Neuronal stem cell (in vitro differentiated cells): Measurements from ENCODE around the gene ANK3.

ENCODE experiments used
- DNase-seq: peaks from one replicate; pipeline ENCODE4 v3.0.0-alpha.2; 2013; ENCODE audit warnings: low spot score
- H2AFZ ChIP-seq: one replicate; pipeline ENCODE4 v1.6.1; 2013; ENCODE audit warnings: mild to moderate bottlenecking, low read length, inconsistent platforms
- H2AK5ac ChIP-seq: 2 replicates; pipeline ENCODE4 v1.6.1; 2013; ENCODE audit warnings: low read depth, mild to moderate bottlenecking, inconsistent platforms, low read length, moderate library complexity, mixed read lengths
- H2BK120ac ChIP-seq: 2 replicates; pipeline ENCODE4 v1.6.1; 2013; ENCODE audit warnings: low read depth, mild to moderate bottlenecking, inconsistent platforms, low read length, moderate library complexity, mixed read lengths
- H2BK12ac ChIP-seq: one replicate; pipeline ENCODE4 v1.6.1; 2013; ENCODE audit warnings: low read length, inconsistent platforms
- H2BK15ac ChIP-seq: 2 replicates; pipeline ENCODE4 v1.6.1; 2013; ENCODE audit warnings: mild to moderate bottlenecking, low read length, inconsistent platforms, mixed read lengths
- H2BK5ac ChIP-seq: one replicate; pipeline ENCODE4 v1.6.1; 2013; ENCODE audit warnings: inconsistent platforms, mild to moderate bottlenecking, low read length, moderate library complexity
- H3K14ac ChIP-seq: one replicate; pipeline ENCODE4 v1.6.1; 2013; ENCODE audit warnings: low read length, inconsistent platforms
- H3K18ac ChIP-seq: 2 replicates; pipeline ENCODE4 v1.6.1; 2013; ENCODE audit warnings: low read length, inconsistent platforms
- H3K23ac ChIP-seq: 2 replicates; pipeline ENCODE4 v1.6.1; 2013; ENCODE audit warnings: low read depth, mild to moderate bottlenecking, mixed read lengths, low read length, inconsistent platforms; ENCODE audit not compliant: poor library complexity
- H3K27ac ChIP-seq: replicated peaks from 3 replicates; pipeline ENCODE4 v1.5.1; 2013; ENCODE audit warnings: low read length, inconsistent platforms
- H3K27me3 ChIP-seq, 3 experiments: 2 replicates each; pipeline ENCODE4 v1.6.1; 2013; ENCODE audit warnings: low read length in 3 of 3, mild to moderate bottlenecking in 2 of 3, inconsistent platforms in 1 of 3, low read depth in 1 of 3, mixed read lengths in 1 of 3, moderate library complexity in 1 of 3; ENCODE audit not compliant: control insufficient read depth in 3 of 3, insufficient read depth in 3 of 3
- H3K36me3 ChIP-seq, 2 donors: replicated peaks in 1 of 2; 2 replicates each; pipeline ENCODE4 v1.6.1; 2013; ENCODE audit warnings: low read length in 2 of 2; ENCODE audit not compliant: control insufficient read depth in 2 of 2, insufficient read depth in 2 of 2
- H3K4ac ChIP-seq: 2 replicates; pipeline ENCODE4 v1.6.1; 2013; ENCODE audit warnings: inconsistent platforms, mild to moderate bottlenecking, low read length, moderate library complexity
- H3K4me1 ChIP-seq, 2 donors: 1 replicate in 1 of 2; 2 replicates in 1 of 2; pipeline ENCODE4 v1.6.1; 2013; ENCODE audit warnings: low read length in 2 of 2, low read depth in 1 of 2; ENCODE audit not compliant: control insufficient read depth in 2 of 2, insufficient read depth in 1 of 2
- H3K4me2 ChIP-seq: one replicate; pipeline ENCODE4 v1.6.1; 2013; ENCODE audit warnings: mild to moderate bottlenecking, low read length, inconsistent platforms; ENCODE audit not compliant: insufficient read depth, poor library complexity, severe bottlenecking
- H3K4me3 ChIP-seq, 2 donors: 2 replicates each; pipeline ENCODE4 v1.5.1; 2013; ENCODE audit warnings: low read length in 2 of 2, mild to moderate bottlenecking in 2 of 2, inconsistent platforms in 1 of 2, moderate library complexity in 1 of 2
- H3K79me1 ChIP-seq: one replicate; pipeline ENCODE4 v1.6.1; 2013; ENCODE audit warnings: low read depth, mild to moderate bottlenecking, inconsistent platforms, low read length, moderate library complexity
- H3K9ac ChIP-seq: one replicate; pipeline ENCODE4 v1.6.1; 2013; ENCODE audit warnings: mild to moderate bottlenecking, low read depth, low read length, inconsistent platforms; ENCODE audit not compliant: poor library complexity
- H3K9me3 ChIP-seq, 2 donors: replicated peaks in 1 of 2; 2 replicates each; pipeline versions ENCODE3 to v1.6.1; 2013; ENCODE audit warnings: low read length in 2 of 2, mild to moderate bottlenecking in 2 of 2, inconsistent platforms in 1 of 2, low read depth in 1 of 2, mixed read lengths in 1 of 2, moderate library complexity in 1 of 2; ENCODE audit not compliant: control insufficient read depth in 2 of 2, insufficient read depth in 1 of 2
- H4K8ac ChIP-seq: one replicate; pipeline ENCODE4 v1.6.1; 2013; ENCODE audit warnings: low read depth, mild to moderate bottlenecking, inconsistent platforms, low read length, moderate library complexity
- H4K91ac ChIP-seq: one replicate; pipeline ENCODE4 v1.6.1; 2013; ENCODE audit warnings: low read length, low read depth, mild to moderate bottlenecking, inconsistent platforms; ENCODE audit not compliant: poor library complexity
- WGBS, 2 donors: extraction: QIAGEN DNeasy Blood & Tissue Kit; methylation state at CpG; one replicate each; pipeline ENCODE4 v1.1.7; 2013; ENCODE audit warnings: missing lambda C conversion rate in 2 of 2, mixed read lengths in 1 of 2; ENCODE audit not compliant: insufficient read length in 2 of 2, insufficient replicate concordance in 1 of 2; ENCODE audit errors: extremely low coverage in 2 of 2; 5-methylcytosine and 5-hydroxymethylcytosine counted together

Gene ANK3

DNA sequence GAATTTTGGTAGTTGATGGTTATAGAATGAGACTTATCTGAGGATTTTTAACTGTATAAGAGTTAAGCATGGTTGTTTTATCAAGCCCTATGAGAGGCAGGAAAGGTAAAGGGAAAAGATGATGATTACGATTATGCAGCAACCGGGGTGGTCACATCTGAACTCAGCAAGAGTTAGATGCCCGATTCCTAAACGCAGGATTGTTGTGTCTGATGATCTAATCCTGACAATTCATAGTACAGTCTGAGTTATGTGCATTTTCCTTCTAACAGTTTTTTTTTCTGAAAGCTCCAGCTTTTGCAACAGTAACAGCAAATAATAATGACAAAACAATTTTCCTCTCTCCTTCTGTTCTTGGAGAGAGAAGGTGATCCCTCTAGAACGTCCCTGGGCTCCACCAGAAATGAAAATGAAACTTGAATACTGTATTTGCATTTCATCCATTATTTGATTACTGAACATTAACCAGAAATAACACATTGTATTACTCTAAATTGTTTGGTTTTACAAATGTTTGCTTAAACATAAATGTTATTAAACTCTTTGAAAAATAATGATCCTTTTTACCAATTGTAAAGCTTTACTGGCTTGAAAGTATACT lies 306.8 kb downstream of the ANK3 start:
- no CpG with 5 or more reads among the region's 5 CpGs for WGBS, 2 donors
- Histone ChIP-seq H3K4me3 (no peak overlapping the region), H2BK5ac (no peak overlapping the region), H3K18ac (no peak overlapping the region), H4K8ac (no peak overlapping the region), H3K4ac (no peak overlapping the region), H2AK5ac (no peak overlapping the region), H2BK120ac (no peak overlapping the region), H3K4me1 (peaks cover 0 to 2% of the 10 kb centered on the region in 2 donors), H3K79me1 (no peaks in the 10 kb centered on the region), H3K36me3 (peaks cover 6 to 87% of the 10 kb centered on the region in 2 donors), H2AFZ (no peak overlapping the region), H3K9me3 (no peaks in the 10 kb centered on the region), H3K27me3 (no peaks in the 10 kb centered on the region), H3K4me2 (no peak overlapping the region), H3K9ac (no peak overlapping the region), H3K14ac (no peak overlapping the region), H2BK12ac (no peak overlapping the region), H2BK15ac (no peak overlapping the region), H3K23ac (no peak overlapping the region), H3K27ac (no peak overlapping the region), H4K91ac (no peak overlapping the region)
- no peak for DNase-seq

GRCh38 chr10:60082341-60082740 lies 307.3 kb downstream of the ANK3 start:
- Histone ChIP-seq H3K9ac (no peak overlapping the region), H3K23ac (no peak overlapping the region), H3K14ac (no peak overlapping the region), H4K91ac (no peak overlapping the region), H3K4me3 (no peak overlapping the region), H2BK120ac (no peak overlapping the region), H4K8ac (no peak overlapping the region), H2BK12ac (no peak overlapping the region), H2BK5ac (no peak overlapping the region), H3K18ac (no peak overlapping the region), H2BK15ac (no peak overlapping the region), H3K4ac (no peak overlapping the region), H3K4me1 (peaks cover 0 to 2% of the 10 kb centered on the region in 2 donors), H3K9me3 (no peaks in the 10 kb centered on the region), H2AFZ (no peak overlapping the region), H3K36me3 (peaks cover 8 to 86% of the 10 kb centered on the region in 2 donors), H3K79me1 (no peaks in the 10 kb centered on the region), H3K4me2 (no peak overlapping the region), H3K27ac (no peak overlapping the region), H3K27me3 (no peaks in the 10 kb centered on the region), H2AK5ac (no peak overlapping the region)
- WGBS, 2 donors, result no CpG with 5 or more reads among the region's 6 CpGs
- no peak for DNase-seq

DNA sequence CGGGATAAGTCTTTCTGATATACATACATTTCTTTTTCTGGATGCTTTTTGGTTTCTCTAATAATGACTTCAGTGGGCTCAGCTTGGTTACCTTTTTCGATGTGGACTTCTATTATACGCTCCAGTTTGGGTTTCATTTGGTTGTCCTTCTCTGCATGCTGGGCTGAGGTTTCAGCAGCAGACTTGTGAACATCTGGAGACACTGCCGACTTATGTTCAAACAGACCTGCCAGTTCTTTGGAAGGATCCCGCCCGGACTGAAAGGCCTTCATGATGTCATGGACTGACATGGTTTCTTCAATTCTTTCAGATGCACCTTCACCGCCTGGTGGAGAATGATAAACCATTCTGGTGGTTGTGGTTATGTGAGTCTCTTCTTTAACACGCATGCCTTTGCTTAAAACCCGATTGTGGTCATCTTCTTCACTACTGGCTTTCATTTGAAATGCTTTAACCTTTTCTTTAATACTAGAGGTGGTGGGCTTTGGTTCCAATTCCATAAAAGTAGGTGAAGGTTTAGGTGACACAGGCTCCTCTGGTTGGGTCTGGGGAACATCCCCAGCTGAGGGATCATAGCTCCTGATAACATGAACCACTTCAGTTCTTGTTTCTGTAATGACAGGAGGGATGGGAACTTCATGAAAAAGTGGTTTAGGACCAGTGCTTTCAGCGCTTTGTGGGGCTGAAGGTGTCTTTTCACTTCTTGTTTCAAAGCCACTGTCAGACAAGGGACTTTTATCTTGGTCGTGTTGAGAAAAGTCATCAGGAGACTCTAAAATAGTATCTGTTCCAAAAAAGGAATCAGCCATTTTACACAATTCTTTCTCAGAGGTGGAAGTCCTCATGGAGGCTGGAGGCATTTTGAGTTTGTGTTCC lies 315.7 kb downstream of the ANK3 start:
- H3K79me1 ChIP-seq, result no peaks in the 10 kb centered on the region
- no peaks in the 10 kb centered on the region for H3K27me3 ChIP-seq
- H2BK5ac ChIP-seq, result no peak overlapping the region
- H4K8ac ChIP-seq, result no peak overlapping the region
- peaks cover 0 to 1% of the 10 kb centered on the region in 2 donors for H3K9me3 ChIP-seq
- no peak overlapping the region for H3K4me2 ChIP-seq
- H2BK12ac ChIP-seq, result no peak overlapping the region
- no peak overlapping the region for H3K4me3 ChIP-seq
- no peak overlapping the region for H3K9ac ChIP-seq
- H3K14ac ChIP-seq, result no peak overlapping the region
- DNase-seq, result no peak
- no CpG with 5 or more reads among the region's 11 CpGs for WGBS, 2 donors
- no peak overlapping the region for H3K4ac ChIP-seq
- H3K36me3 ChIP-seq, result peaks cover 16 to 60% of the 10 kb centered on the region in 2 donors
- H2AFZ ChIP-seq, result no peak overlapping the region
- H3K4me1 ChIP-seq, result no peaks in the 10 kb centered on the region
- no peak overlapping the region for H2BK15ac ChIP-seq
- H3K23ac ChIP-seq, result no peak overlapping the region
- no peak overlapping the region for H2AK5ac ChIP-seq
- no peak overlapping the region for H3K18ac ChIP-seq
- no peak overlapping the region for H2BK120ac ChIP-seq
- no peak overlapping the region for H3K27ac ChIP-seq
- no peak overlapping the region for H4K91ac ChIP-seq

DNA sequence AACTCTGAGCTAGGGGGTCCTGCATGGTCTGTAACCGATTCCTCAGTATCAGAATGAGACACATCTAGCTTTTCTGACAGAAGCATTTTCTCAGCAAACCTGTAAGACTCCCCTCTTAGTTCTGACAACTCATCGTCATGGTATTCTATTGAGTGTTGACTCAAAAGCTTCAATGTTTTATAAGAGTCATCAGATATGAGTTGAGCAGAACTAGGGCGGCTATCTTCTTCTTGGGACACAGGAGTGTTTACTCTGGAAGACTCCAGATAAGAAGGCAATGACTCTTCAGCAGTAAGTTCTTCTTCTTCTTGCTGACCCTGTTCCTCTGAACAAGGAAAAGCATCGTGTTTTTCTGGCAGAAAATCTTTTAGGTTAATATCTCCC lies 316.3 kb downstream of the ANK3 start:
- no peak overlapping the region for H4K8ac ChIP-seq
- WGBS, 2 donors, result no CpG with 5 or more reads among the region's 4 CpGs
- H3K18ac ChIP-seq, result no peak overlapping the region
- H3K4ac ChIP-seq, result no peak overlapping the region
- no peak overlapping the region for H3K4me2 ChIP-seq
- no peaks in the 10 kb centered on the region for H3K4me1 ChIP-seq
- no peak overlapping the region for H2BK12ac ChIP-seq
- no peak overlapping the region for H2BK5ac ChIP-seq
- H3K4me3 ChIP-seq, result no peak overlapping the region
- peaks cover 0 to 3% of the 10 kb centered on the region in 2 donors for H3K9me3 ChIP-seq
- H2BK15ac ChIP-seq, result no peak overlapping the region
- H3K27ac ChIP-seq, result no peak overlapping the region
- H3K27me3 ChIP-seq, result no peaks in the 10 kb centered on the region
- no peak overlapping the region for H3K23ac ChIP-seq
- no peak overlapping the region for H2AK5ac ChIP-seq
- H3K79me1 ChIP-seq, result no peaks in the 10 kb centered on the region
- peaks cover 16 to 60% of the 10 kb centered on the region in 2 donors for H3K36me3 ChIP-seq
- DNase-seq, result no peak
- no peak overlapping the region for H2BK120ac ChIP-seq
- H3K9ac ChIP-seq, result no peak overlapping the region
- H2AFZ ChIP-seq, result no peak overlapping the region
- no peak overlapping the region for H4K91ac ChIP-seq
- H3K14ac ChIP-seq, result no peak overlapping the region
